Muscle of leg (tissue), 11 donors: ENCODE measurements around the gene KMT2E. TPM values are rescaled to one million over a fixed set of nuclear protein-coding genes. Genes with fewer than 3 reads are reported as not detected.
"Not testable (repeated sequence)": the region's sequence is repeated elsewhere in the genome, so short reads cannot be mapped to it uniquely, and the experiment has no call there.

Experiments
- DNase-seq: peaks from one replicate; pipeline ENCODE4 v3.0.0; 2013
- H3K27ac ChIP-seq: one replicate; pipeline ENCODE4 v1.5.1; 2013; ENCODE audit warnings: mild to moderate bottlenecking, low read length, control low read depth
- H3K27me3 ChIP-seq: one replicate; pipeline ENCODE4 v1.6.1; 2013; ENCODE audit warnings: low read length; ENCODE audit not compliant: control insufficient read depth, insufficient read depth
- H3K36me3 ChIP-seq: one replicate; pipeline ENCODE4 v1.6.1; 2013; ENCODE audit warnings: low read length; ENCODE audit not compliant: control insufficient read depth, insufficient read depth
- H3K4me1 ChIP-seq: one replicate; pipeline ENCODE4 v1.6.1; 2013; ENCODE audit warnings: low read length; ENCODE audit not compliant: control insufficient read depth, insufficient read depth
- H3K4me3 ChIP-seq: one replicate; pipeline ENCODE4 v1.5.1; 2013; ENCODE audit warnings: low read length, control low read depth
- H3K9me3 ChIP-seq: replicated peaks from 2 replicates; pipeline ENCODE4 v1.6.1; 2013; ENCODE audit warnings: low read depth, low read length; ENCODE audit not compliant: control insufficient read depth
- WGBS: methylation state at CpG from one replicate; pipeline ENCODE4 v1.1.5; 2013; ENCODE audit warnings: missing lambda C conversion rate; ENCODE audit not compliant: insufficient coverage; 5-methylcytosine and 5-hydroxymethylcytosine counted together
- polyA plus RNA-seq, 8 donors: library from polyadenylated mRNA; unstranded; fragments of 120-200 nt; gene quantifications; one replicate each; pipeline versions ENCODE4 v1.2.1 to v1.2.3, GENCODE V29; 2013; ENCODE audit warnings: inconsistent platforms in 1 of 8, low replicate concordance in 1 of 8; ENCODE audit not compliant: insufficient read length in 8 of 8, insufficient read depth in 1 of 8
- total RNA-seq: library from RNA; stranded (reverse); fragments of 120-200 nt; gene quantifications from one replicate; pipeline ENCODE4 v1.2.4, GENCODE V29; 2013

KMT2E gene
- total and polyA plus RNA-seq, 9 donors = 28.5 to 55.5 (median 36.1) TPM

DNA sequence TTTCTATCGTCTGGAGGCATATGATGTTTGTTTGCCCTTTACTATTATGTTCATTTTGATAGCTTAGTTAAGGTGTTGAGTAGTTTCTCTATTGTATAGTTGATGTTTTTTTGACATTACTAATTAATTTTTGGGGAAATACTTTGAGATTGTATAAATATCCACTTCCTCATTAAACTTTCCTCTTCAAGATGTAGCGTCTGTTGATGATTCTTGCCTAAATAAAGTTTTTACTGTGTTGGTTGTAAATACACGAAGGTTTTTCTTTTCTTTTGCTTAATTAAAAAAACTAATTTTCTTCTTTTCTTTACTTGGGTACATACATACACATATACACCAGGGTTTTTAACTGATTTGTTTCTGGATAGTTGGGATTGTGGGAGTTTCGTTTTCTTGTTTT, 8.5 kb downstream of the KMT2E start:
- WGBS = no CpG with 5 or more reads among the region's 4 CpGs
- DNase-seq = no peak
- Histone ChIP-seq H3K27me3 (no peaks in the 10 kb centered on the region), H3K4me3 (no peak overlapping the region), H3K27ac (no peak overlapping the region), H3K36me3 (no peaks in the 10 kb centered on the region), H3K9me3 (no peaks in the 10 kb centered on the region), H3K4me1 (no peaks in the 10 kb centered on the region)

DNA sequence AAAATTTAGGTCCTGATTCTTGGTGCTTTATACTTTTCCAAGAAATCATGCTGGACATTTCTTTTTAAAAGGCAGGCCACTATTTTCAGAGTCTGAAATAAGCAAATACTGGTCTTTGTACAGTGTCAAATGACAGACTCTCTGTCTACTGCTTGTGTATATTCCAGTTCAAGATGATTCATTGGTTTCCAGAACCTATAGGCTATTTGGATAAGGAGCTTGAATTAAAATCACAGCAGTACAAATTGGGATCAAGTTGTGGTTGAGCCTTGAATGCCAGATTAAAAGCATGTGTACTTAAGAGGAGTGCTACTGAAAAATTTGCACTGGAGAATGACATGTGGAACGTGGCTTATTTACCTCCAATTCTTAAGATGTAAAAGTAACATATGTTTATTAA, 10.7 kb downstream of the KMT2E start:
- Histone ChIP-seq H3K36me3 (no peaks in the 10 kb centered on the region), H3K4me3 (no peak overlapping the region), H3K27me3 (no peaks in the 10 kb centered on the region), H3K4me1 (no peaks in the 10 kb centered on the region), H3K27ac (no peak overlapping the region), H3K9me3 (no peaks in the 10 kb centered on the region)
- DNase-seq = no peak
- no CpG with 5 or more reads among the region's 1 CpG for WGBS

DNA sequence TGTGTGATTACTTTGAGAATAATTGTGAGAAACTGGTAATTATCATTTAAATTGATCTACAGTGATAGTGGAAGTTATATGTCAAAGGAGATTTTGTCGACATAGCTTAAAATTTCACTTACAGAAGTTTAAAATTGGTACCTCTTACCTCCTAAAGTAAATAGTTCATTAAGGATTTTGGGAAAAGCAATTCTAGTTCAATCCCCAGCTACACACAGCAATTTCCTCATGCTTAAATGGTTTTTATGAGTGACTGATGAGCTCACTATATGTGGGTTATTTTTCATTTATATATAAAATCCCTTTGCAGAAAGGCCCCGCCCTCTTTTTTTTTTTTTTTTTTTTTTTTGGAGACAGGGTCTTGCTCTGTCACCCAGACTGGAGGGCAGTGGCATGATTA, 12.7 kb downstream of the KMT2E start:
- WGBS = no CpG with 5 or more reads among the region's 2 CpGs
- no peaks in the 10 kb centered on the region for H3K27me3 ChIP-seq
- no peaks in the 10 kb centered on the region for H3K9me3 ChIP-seq
- H3K27ac ChIP-seq = no peak overlapping the region
- no peaks in the 10 kb centered on the region for H3K4me1 ChIP-seq
- no peak overlapping the region for H3K4me3 ChIP-seq
- no peaks in the 10 kb centered on the region for H3K36me3 ChIP-seq
- DNase-seq = no peak

DNA sequence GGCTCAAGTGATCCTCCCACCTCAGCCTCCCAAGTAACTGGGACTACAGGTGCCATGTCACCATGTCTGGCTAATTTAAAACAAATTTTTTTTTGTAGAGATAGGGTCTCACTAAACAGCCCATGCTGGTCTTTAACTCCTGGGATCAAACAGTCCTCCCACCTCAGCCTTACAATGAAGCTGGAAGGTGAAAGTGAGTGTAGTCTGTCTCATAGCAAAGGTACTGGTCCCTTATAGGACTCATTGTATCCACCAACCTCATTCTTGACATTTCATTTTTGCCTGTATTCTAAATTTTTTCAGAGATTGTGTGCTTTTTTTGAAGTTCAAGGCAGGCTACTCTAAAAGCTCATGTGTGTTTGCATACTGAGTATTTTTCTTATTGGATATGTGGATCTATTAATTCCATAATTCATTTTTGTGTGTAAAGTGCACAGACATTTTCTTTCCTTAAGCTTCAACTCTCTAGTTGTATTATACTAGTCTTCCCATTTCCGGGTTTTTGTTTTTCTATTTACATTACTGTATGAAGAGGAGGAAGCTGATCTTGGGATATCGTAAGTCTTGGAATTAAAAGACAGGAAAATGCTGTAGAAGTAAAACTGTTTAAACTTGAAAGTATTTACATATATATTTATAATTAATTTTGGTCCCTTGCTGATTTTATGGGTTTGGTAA, 13.3 kb downstream of the KMT2E start:
- no CpG with 5 or more reads among the region's 2 CpGs for WGBS

DNA sequence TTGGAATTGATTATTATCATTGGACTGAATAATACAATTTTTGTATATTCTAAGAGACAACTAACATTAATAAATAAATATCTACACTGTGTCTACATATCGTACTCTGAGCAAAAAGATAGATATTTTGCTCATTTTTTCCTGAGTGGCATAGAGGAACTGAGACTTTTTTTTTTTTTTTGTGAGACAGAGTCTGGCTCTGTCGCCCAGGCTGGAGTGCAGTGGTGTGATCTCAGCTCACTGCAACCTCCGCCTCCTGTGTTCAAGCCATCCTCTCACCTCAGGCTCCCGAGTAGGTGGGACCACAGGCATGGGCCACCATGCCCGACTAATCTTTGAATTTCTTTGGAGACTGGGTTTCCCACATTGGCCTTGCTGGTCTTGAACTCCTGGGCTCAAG, 14.0 kb downstream of the KMT2E start:
- H3K36me3 ChIP-seq = no peaks in the 10 kb centered on the region
- H3K4me3 ChIP-seq = no peak overlapping the region
- no peaks in the 10 kb centered on the region for H3K27me3 ChIP-seq
- no peaks in the 10 kb centered on the region for H3K9me3 ChIP-seq
- 89% methylated on average over 4 of the region's 5 CpGs for WGBS
- H3K4me1 ChIP-seq = no peaks in the 10 kb centered on the region
- DNase-seq = no peak
- no peak overlapping the region for H3K27ac ChIP-seq

More for the DNA sequence above, 13.3 kb downstream of the KMT2E start:
- Histone ChIP-seq H3K4me3 (no peak overlapping the region), H3K36me3 (no peaks in the 10 kb centered on the region), H3K4me1 (no peaks in the 10 kb centered on the region), H3K9me3 (no peaks in the 10 kb centered on the region), H3K27ac (no peak overlapping the region), H3K27me3 (no peaks in the 10 kb centered on the region)
- no peak for DNase-seq

DNA sequence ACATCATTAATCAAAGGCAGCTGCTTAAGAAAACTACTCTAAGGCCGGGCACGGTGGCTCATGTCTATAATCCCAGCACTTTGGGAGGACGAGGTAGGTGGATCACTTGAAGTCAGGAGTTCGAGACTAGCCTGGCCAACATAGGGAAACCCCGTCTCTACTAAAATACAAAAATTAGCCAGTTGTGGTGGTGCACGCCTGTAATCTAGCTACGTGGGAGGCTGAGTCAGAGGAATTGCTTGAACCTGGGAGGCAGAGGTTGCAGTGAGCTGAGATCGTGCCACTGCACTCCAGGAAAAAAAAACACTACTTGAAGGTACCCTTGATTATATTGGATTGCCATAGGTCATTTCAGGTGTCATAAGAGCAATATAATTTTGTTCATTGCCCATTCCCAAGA, 14.9 kb downstream of the KMT2E start:
- no CpG with 5 or more reads among the region's 8 CpGs for WGBS
- H3K9me3 ChIP-seq, H3K27me3 ChIP-seq, H3K4me1 ChIP-seq, H3K27ac ChIP-seq, H3K36me3 ChIP-seq, H3K4me3 ChIP-seq, DNase-seq: not testable (repeated sequence)

DNA sequence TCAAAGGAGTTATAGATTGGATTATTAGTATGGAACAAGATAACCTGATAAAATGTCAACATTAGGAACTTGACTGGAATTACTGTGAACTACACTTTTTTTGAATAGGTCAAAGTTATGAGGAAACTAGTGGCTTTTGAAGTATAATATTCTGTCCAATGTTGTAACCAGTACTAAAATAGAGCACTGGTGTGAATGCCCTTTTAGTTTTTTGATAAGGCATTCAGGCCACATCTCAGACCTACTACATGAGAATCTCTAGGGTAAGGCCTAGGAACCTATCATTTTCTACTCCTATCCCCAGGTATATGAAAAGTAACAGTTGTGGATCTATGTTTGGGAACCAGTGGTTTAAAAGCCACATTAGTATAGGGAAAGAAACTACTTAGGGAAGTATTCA, 16.4 kb downstream of the KMT2E start:
- no peak overlapping the region for H3K27ac ChIP-seq
- DNase-seq = no peak
- no peaks in the 10 kb centered on the region for H3K27me3 ChIP-seq
- no peak overlapping the region for H3K4me3 ChIP-seq
- H3K4me1 ChIP-seq = no peaks in the 10 kb centered on the region
- H3K9me3 ChIP-seq = no peaks in the 10 kb centered on the region
- H3K36me3 ChIP-seq = peaks cover 3% of the 10 kb centered on the region

DNA sequence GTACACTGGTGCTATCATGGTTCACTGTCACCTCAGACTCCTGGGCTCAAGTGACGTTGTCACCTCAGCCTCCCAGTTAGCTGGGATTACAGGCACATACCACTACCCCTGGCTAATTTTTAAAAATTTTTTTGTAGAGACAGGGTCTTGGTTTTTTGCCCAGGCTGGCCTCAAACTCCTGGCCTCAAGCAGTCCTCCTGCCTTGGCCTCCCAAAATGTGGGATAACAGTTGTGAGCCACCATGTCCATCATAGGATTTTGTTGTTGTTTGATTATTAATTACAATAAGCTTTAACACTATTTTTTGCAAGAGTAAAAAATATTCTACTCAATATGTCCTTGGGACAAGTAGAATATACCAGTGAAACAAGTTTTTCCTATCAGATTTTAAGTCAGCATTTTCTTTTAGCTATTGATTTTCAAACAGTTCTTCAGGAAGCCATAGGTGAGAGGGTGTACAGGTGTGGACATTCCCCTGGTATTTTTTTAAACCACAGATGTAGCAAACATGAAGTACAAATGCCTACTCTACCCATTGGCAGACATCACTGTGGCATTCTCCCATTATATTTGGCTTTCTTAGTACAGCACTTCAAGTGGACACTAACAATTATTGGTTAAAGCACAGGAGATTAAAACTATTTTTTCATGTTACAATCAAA, 18.7 kb downstream of the KMT2E start:
- Histone ChIP-seq H3K4me1 (no peaks in the 10 kb centered on the region), H3K36me3 (peaks cover 3% of the 10 kb centered on the region), H3K27ac (no peak overlapping the region), H3K4me3 (no peak overlapping the region), H3K9me3 (no peaks in the 10 kb centered on the region), H3K27me3 (no peaks in the 10 kb centered on the region)
- WGBS = no CpG with 5 or more reads among the region's 1 CpG
- DNase-seq = no peak

DNA sequence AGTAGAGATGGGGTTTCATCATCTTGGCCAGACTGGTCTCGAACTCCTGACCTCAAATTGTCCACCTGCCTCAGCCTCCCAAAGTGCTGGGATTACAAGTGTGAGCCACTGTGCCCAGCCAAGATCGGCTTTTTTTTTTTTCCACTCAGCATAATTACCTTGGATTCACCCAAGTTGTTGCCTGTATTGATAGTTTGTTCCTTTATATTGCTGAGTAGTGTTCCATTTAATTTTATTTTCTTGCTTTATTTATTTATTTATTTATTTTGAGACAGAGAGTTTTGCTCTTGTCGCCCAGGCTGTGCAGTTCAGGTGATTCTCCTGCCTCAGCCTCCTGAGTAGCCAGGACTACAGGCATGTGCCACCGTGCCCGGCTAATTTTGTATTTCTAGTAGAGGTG, 21.3 kb downstream of the KMT2E start:
- H3K27me3 ChIP-seq = no peaks in the 10 kb centered on the region
- WGBS = 89% methylated on average over 3 of the region's 5 CpGs
- H3K36me3 ChIP-seq = peaks cover 3% of the 10 kb centered on the region
- H3K9me3 ChIP-seq = no peaks in the 10 kb centered on the region
- no peak overlapping the region for H3K4me3 ChIP-seq
- no peaks in the 10 kb centered on the region for H3K4me1 ChIP-seq
- no peak overlapping the region for H3K27ac ChIP-seq
- DNase-seq = no peak

DNA sequence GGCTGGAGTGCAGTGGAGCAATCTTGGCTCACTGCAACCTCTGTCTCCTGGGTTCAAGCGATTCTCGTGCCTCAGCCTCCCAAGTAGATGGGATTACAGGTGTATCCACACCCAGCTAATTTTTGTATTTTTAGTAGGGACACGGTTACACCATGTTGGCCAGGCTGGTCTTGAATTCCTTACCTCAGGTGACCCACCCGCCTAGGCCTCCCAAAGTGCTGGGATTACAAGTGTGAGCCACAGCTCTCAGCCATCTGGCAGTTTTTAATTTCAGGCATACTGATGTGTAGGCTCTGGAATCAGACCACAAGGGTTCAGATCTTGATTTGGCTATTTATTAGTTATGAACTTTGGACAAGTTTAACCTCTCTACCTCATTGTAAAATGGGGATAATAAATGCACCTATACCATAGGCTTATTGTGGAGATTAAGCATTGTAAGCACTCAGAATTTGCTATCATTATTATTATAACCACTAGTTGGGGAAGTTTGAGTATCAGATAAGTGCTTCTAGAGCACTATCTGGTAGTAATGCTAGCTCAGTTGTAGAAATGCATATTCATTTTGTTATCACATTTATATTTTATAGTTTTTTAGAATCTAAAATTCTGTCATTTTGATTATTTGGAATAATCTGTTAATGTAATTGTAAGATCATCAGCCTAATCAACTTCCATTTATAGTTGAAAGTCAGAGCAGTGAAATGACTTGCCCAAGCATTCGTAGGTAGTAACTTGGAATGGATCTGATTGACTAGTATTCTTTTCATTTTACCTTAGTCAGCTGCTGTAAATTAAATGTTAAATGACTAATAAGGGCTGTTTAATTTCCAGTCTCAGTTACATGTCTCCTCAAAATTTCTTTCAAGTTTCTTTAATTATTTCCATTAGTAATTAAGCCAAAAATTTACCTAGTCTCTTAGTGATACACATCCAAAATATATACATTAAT, 22.5 kb downstream of the KMT2E start:
- Histone ChIP-seq H3K36me3 (peaks cover 3% of the 10 kb centered on the region), H3K9me3 (no peaks in the 10 kb centered on the region), H3K4me3 (no peak overlapping the region), H3K4me1 (no peaks in the 10 kb centered on the region), H3K27ac (no peak overlapping the region), H3K27me3 (no peaks in the 10 kb centered on the region)
- WGBS = 55% methylated on average over 4 of the region's 5 CpGs
- DNase-seq = no peak
